ENCODE data around the gene RPS6KA2. TPM values are rescaled to one million over a fixed set of nuclear protein-coding genes. Genes with fewer than 3 reads are reported as not detected.

RPS6KA2 gene
- polyA plus RNA-seq, 1 donor (not counting 4 experiments of a cell fraction or from before 2014, with no cell fraction given): 8.2 TPM

DNA sequence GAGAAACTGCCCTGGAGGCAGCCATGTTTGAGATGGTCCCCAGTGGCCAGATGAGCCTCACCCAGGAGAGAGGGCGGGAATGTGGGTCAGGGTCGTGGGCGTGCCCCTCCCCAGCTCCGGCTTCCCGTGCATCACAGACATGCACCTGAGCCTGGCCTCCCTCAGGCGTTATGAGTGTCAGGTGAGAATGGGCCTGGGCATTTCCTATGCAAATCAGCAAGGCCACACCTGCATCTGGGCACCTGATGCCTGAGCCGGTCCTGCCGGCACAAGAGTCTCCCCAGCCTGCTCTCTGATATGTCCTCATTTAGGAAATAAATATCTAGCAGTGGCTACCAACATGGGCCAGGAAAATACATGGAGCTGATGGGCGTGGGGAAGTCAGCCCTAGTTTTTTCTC is 123.0 kb downstream of the RPS6KA2 start:
- no peak for FAIRE-seq
- Histone ChIP-seq H3K27ac (ENCODE audit: control insufficient read depth, insufficient read depth, low read length) (no peak overlapping the region), H3K79me2 (ENCODE audit: control insufficient read depth, insufficient read depth, low read length) (no peaks in the 10 kb centered on the region), H3K9ac (ENCODE audit: control insufficient read depth, extremely low read depth, insufficient read depth, low read length) (no peak overlapping the region), H4K20me1 (ENCODE audit: control insufficient read depth, extremely low read depth, insufficient read depth, low read length) (no peaks in the 10 kb centered on the region), H3K36me3 (ENCODE audit: control insufficient read depth in 2 of 2, extremely low read depth in 1 of 2, insufficient read depth in 2 of 2, low read length in 2 of 2) (no peaks in the 10 kb centered on the region), H3K4me1 (ENCODE audit: control insufficient read depth, extremely low read depth, insufficient read depth, low read length) (no peaks in the 10 kb centered on the region), H3K9me3 (ENCODE audit: control insufficient read depth, low read depth, low read length) (no peaks in the 10 kb centered on the region), H3K4me3 (ENCODE audit: control insufficient read depth in 2 of 3, extremely low read depth in 1 of 3, insufficient read depth in 2 of 3, low read depth in 1 of 3, low read length in 3 of 3) (no peak overlapping the region), H2AFZ (ENCODE audit: control insufficient read depth, low read length) (no peak overlapping the region), H3K27me3 (ENCODE audit: control insufficient read depth, extremely low read depth, insufficient read depth, low read length) (no peaks in the 10 kb centered on the region), H3K4me2 (ENCODE audit: control insufficient read depth, extremely low read depth, insufficient read depth, low read depth, low read length) (no peak overlapping the region), H3K9me1 (ENCODE audit: control insufficient read depth, extremely low read depth, insufficient read depth, low read length) (no peaks in the 10 kb centered on the region)
- DNase-seq (ENCODE audit: low read depth, low spot score): no peak
- dilution Hi-C loops (cut with MboI; ENCODE audit: extremely low pct_ligation_motif_present, low sequenced_read_pairs): no loop called here
- TF ChIP-seq, protein P1, sequence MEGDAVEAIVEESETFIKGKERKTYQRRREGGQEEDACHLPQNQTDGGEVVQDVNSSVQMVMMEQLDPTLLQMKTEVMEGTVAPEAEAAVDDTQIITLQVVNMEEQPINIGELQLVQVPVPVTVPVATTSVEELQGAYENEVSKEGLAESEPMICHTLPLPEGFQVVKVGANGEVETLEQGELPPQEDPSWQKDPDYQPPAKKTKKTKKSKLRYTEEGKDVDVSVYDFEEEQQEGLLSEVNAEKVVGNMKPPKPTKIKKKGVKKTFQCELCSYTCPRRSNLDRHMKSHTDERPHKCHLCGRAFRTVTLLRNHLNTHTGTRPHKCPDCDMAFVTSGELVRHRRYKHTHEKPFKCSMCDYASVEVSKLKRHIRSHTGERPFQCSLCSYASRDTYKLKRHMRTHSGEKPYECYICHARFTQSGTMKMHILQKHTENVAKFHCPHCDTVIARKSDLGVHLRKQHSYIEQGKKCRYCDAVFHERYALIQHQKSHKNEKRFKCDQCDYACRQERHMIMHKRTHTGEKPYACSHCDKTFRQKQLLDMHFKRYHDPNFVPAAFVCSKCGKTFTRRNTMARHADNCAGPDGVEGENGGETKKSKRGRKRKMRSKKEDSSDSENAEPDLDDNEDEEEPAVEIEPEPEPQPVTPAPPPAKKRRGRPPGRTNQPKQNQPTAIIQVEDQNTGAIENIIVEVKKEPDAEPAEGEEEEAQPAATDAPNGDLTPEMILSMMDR (optimal IDR thresholded peaks at IDR 0.05 in 1 of 3, IDR thresholded peaks at IDR 0.05 in 1 of 3, conservative IDR thresholded peaks at IDR 0.05 in 1 of 3; ENCODE audit: extremely low read depth in 1 of 3, insufficient read depth in 2 of 3, low read length in 3 of 3): no peak
- no peak for TF ChIP-seq EZH2 (IDR thresholded peaks at IDR 0.05; ENCODE audit: low read length)

DNA sequence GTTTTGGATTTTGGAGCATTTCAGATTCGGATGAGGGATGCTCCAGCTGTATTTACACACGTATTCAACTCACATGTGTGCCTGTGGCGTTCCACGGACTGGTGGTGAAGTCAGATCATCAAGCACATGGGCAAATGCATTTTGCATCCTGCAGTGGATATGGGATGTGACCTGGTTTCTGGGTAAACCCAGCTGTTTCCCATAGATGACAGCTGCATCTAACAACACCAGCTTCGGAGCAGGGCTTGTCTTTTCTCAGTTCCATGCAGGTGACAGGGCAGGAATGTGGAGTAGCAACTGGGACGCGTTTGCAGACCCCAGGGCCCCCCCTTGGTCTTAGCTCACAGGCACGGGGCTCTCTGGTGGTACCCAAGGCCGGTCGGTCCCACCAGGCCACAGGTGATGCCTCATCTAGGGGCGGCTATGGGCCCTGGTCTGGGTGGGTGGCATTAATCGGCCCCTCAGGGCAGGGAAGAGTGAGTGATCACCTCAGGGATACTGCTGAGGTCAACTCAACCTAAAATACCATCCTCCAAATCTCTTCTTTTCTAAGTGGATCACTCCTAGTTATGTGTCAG is 123.8 kb downstream of the RPS6KA2 start:
- FAIRE-seq: no peak
- no peak overlapping the region for H3K27ac ChIP-seq (ENCODE audit: control insufficient read depth, insufficient read depth, low read length)
- H3K4me3 ChIP-seq (ENCODE audit: control insufficient read depth in 2 of 3, extremely low read depth in 1 of 3, insufficient read depth in 2 of 3, low read depth in 1 of 3, low read length in 3 of 3): no peak overlapping the region
- H3K9me3 ChIP-seq (ENCODE audit: control insufficient read depth, low read depth, low read length): no peaks in the 10 kb centered on the region
- no peaks in the 10 kb centered on the region for H4K20me1 ChIP-seq (ENCODE audit: control insufficient read depth, extremely low read depth, insufficient read depth, low read length)
- H3K36me3 ChIP-seq (ENCODE audit: control insufficient read depth in 2 of 2, extremely low read depth in 1 of 2, insufficient read depth in 2 of 2, low read length in 2 of 2): no peaks in the 10 kb centered on the region
- no peaks in the 10 kb centered on the region for H3K4me1 ChIP-seq (ENCODE audit: control insufficient read depth, extremely low read depth, insufficient read depth, low read length)
- H3K79me2 ChIP-seq (ENCODE audit: control insufficient read depth, insufficient read depth, low read length): no peaks in the 10 kb centered on the region
- no peak overlapping the region for H2AFZ ChIP-seq (ENCODE audit: control insufficient read depth, low read length)
- dilution Hi-C loops (cut with MboI; ENCODE audit: extremely low pct_ligation_motif_present, low sequenced_read_pairs): no loop called here
- no peak for TF ChIP-seq EZH2 (IDR thresholded peaks at IDR 0.05; ENCODE audit: low read length)
- TF ChIP-seq, protein P1 (optimal IDR thresholded peaks at IDR 0.05 in 1 of 3, IDR thresholded peaks at IDR 0.05 in 1 of 3, conservative IDR thresholded peaks at IDR 0.05 in 1 of 3; ENCODE audit: extremely low read depth in 1 of 3, insufficient read depth in 2 of 3, low read length in 3 of 3): no peak
- H3K9ac ChIP-seq (ENCODE audit: control insufficient read depth, extremely low read depth, insufficient read depth, low read length): no peak overlapping the region
- H3K9me1 ChIP-seq (ENCODE audit: control insufficient read depth, extremely low read depth, insufficient read depth, low read length): no peaks in the 10 kb centered on the region
- no peak overlapping the region for H3K4me2 ChIP-seq (ENCODE audit: control insufficient read depth, extremely low read depth, insufficient read depth, low read depth, low read length)
- no peaks in the 10 kb centered on the region for H3K27me3 ChIP-seq (ENCODE audit: control insufficient read depth, extremely low read depth, insufficient read depth, low read length)
- no peak for DNase-seq (ENCODE audit: low read depth, low spot score)
